ENCODE measurements around the gene EFNA5.

DNA sequence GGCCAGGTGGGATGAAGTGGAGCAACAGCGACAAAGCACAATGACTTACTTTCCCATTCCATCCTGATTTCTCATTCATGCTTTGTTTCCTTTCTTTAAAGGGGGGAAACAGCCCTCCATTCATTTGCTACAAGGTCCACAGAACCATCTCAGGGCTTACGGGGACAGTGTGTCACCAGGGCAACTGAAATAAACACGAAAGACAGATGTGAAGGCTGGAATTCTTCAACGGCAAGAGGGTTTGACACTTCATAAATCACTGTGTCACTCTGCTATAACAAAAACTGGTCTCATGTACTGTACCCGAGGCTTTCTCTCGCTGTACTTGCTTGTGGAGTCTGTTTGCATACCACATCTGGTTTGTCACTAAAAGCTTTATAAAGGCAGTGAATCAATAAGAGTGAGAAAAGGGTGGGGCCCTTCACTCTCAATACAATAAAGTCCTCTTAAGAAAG is 150.8 kb downstream of the EFNA5 start:
- TF ChIP-seq, protein P1, sequence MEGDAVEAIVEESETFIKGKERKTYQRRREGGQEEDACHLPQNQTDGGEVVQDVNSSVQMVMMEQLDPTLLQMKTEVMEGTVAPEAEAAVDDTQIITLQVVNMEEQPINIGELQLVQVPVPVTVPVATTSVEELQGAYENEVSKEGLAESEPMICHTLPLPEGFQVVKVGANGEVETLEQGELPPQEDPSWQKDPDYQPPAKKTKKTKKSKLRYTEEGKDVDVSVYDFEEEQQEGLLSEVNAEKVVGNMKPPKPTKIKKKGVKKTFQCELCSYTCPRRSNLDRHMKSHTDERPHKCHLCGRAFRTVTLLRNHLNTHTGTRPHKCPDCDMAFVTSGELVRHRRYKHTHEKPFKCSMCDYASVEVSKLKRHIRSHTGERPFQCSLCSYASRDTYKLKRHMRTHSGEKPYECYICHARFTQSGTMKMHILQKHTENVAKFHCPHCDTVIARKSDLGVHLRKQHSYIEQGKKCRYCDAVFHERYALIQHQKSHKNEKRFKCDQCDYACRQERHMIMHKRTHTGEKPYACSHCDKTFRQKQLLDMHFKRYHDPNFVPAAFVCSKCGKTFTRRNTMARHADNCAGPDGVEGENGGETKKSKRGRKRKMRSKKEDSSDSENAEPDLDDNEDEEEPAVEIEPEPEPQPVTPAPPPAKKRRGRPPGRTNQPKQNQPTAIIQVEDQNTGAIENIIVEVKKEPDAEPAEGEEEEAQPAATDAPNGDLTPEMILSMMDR (optimal IDR thresholded peaks at IDR 0.05 in 1 of 3, IDR thresholded peaks at IDR 0.05 in 1 of 3, conservative IDR thresholded peaks at IDR 0.05 in 1 of 3; ENCODE audit: extremely low read depth in 1 of 3, insufficient read depth in 2 of 3, low read length in 3 of 3): no peak
- TF ChIP-seq EZH2 (IDR thresholded peaks at IDR 0.05; ENCODE audit: low read length): no peak

All from keratinocyte (primary cell).